ENCODE data around the gene NNT.

NNT gene

DNA sequence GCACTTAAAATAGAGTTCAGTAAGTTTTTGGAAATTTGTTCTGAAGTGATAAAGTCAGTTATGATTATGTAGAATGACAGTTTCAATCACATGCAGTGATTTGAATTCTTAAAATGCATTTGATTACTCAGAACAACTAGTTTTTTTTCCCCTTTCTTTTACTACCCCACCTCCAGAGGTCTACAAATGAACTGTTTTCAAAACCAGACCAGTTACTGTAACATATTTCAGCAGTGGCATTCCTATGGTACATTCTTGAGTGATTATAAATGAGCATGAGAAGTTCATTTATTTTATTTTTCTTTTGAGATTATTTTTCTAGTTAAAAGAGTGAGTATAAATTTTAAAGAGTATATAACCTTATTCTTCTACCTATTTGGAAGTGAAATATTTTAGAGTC lies 71.6 kb downstream of the NNT start:
- Histone ChIP-seq H3K27me3 (replicated peaks) (no peaks in the 10 kb centered on the region), H3K36me3 (replicated peaks) (no peaks in the 10 kb centered on the region), H3K4me3 (ENCODE audit: low read depth, low read length) (no peak overlapping the region), H3K27ac (no peak overlapping the region)
- in situ Hi-C loops (cut with HindIII; ENCODE audit: low pct_ligation_motif_present, low sequenced_read_pairs): no loop called here
- TF ChIP-seq, protein P1, sequence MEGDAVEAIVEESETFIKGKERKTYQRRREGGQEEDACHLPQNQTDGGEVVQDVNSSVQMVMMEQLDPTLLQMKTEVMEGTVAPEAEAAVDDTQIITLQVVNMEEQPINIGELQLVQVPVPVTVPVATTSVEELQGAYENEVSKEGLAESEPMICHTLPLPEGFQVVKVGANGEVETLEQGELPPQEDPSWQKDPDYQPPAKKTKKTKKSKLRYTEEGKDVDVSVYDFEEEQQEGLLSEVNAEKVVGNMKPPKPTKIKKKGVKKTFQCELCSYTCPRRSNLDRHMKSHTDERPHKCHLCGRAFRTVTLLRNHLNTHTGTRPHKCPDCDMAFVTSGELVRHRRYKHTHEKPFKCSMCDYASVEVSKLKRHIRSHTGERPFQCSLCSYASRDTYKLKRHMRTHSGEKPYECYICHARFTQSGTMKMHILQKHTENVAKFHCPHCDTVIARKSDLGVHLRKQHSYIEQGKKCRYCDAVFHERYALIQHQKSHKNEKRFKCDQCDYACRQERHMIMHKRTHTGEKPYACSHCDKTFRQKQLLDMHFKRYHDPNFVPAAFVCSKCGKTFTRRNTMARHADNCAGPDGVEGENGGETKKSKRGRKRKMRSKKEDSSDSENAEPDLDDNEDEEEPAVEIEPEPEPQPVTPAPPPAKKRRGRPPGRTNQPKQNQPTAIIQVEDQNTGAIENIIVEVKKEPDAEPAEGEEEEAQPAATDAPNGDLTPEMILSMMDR (IDR thresholded peaks at IDR 0.05; ENCODE audit: low read depth, low read length, missing control alignments): no peak
- DNase-seq: no peak

DNA sequence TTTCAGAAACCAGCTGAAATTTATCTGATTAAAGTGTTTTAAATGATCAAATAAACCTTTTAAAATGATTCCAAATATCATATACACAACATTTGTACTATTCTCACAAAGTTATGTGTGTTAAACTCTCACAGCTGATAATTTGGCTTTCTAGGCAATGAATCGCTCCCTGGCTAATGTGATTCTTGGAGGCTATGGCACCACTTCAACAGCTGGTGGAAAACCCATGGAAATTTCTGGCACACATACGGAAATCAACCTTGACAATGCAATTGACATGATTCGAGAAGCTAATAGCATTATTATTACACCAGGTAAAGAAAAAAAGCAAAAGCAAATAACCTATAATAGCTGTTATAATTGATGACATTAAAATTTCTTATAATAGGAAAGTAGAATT lies 72.4 kb downstream of the NNT start:
- no peak overlapping the region for H3K27ac ChIP-seq
- in situ Hi-C loops (cut with HindIII; ENCODE audit: low pct_ligation_motif_present, low sequenced_read_pairs): no loop called here
- no peak for DNase-seq
- H3K36me3 ChIP-seq (replicated peaks): no peaks in the 10 kb centered on the region
- H3K4me3 ChIP-seq (ENCODE audit: low read depth, low read length): no peak overlapping the region
- TF ChIP-seq, protein P1 (IDR thresholded peaks at IDR 0.05; ENCODE audit: low read depth, low read length, missing control alignments): no peak
- H3K27me3 ChIP-seq (replicated peaks): no peaks in the 10 kb centered on the region

DNA sequence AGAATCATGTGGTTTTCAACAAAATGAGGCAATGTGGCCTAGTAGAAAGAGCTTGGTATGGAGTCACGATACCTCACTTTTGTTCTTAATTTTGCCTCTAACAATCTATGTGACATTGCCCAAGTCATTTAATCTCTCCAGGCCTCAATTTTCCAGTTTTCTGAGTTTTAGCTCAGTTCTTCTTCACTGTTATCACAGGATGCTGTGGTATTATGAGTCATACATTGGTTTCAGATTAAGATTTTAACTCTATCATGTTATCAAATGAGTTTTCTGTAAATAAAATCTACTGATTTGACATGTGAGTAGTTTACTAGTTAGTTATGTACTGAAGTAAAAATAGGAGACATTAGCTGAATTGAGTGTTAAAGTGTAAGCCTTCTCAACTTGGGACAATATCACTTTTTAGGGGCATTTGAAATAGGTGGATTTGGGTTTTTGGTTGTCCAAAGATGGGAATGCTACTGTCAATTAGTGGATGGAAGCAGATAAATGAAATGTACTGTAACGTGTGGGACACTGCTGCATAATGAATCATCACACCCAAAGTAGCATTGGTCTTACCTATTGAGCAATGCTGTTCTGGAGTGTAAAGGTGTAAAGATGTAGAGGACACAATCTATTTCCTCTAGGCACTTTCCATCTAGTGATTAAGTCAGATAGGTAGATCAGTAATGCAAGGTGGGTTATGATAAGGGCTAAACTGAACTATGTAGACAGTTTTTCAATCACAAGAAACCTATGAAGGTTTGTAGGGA lies 73.3 kb downstream of the NNT start:
- no peaks in the 10 kb centered on the region for H3K36me3 ChIP-seq (replicated peaks)
- in situ Hi-C loops (cut with HindIII; ENCODE audit: low pct_ligation_motif_present, low sequenced_read_pairs): no loop called here
- H3K27ac ChIP-seq: no peak overlapping the region
- H3K27me3 ChIP-seq (replicated peaks): no peaks in the 10 kb centered on the region
- no peak overlapping the region for H3K4me3 ChIP-seq (ENCODE audit: low read depth, low read length)
- DNase-seq: peak; percentile 12
- TF ChIP-seq, protein P1 (IDR thresholded peaks at IDR 0.05; ENCODE audit: low read depth, low read length, missing control alignments): no peak

DNA sequence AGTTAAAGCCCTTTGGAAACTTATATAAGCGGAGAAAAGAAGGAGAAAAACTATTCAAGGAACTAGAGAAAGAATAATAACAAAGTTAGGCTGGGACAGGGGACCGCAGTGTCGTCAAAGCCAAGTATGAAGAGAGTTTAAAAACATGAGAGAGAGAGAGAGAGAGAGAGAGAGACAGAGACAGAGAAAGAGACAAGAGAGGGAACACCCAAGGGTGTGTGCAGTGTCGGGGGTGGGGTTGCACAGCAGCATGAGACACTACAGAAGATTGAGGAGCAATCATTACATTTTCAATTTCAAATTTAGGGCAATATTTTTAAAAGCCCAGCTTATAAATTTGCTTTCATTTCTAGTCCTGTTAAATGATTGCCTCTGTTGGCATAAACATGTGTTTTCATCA lies 74.3 kb downstream of the NNT start:
- Histone ChIP-seq H3K27ac (no peak overlapping the region), H3K36me3 (replicated peaks) (no peaks in the 10 kb centered on the region), H3K27me3 (replicated peaks) (no peaks in the 10 kb centered on the region), H3K4me3 (ENCODE audit: low read depth, low read length) (no peak overlapping the region)
- DNase-seq: no peak
- TF ChIP-seq, protein P1 (IDR thresholded peaks at IDR 0.05; ENCODE audit: low read depth, low read length, missing control alignments): no peak
- in situ Hi-C loops (cut with HindIII; ENCODE audit: low pct_ligation_motif_present, low sequenced_read_pairs): no loop called here

DNA sequence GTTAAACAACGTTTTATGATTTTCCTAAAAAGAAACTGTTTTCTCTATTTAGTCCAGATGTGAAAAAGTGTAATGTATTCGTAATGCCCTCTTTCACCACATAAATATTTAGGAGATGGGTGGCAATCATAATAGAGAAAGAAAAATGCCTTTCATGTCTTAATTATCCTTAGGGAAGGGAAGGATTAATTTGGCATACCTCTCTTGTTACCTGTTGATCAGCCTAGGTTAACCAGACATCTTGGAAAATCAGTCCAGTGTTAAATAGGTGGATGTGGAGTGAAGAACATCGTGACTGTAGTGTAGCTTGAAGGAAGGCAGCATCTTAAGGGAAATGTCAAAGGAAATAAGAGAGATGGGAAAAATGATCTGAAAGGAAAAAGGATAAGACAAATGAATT lies 76.2 kb downstream of the NNT start:
- TF ChIP-seq, protein P1 (IDR thresholded peaks at IDR 0.05; ENCODE audit: low read depth, low read length, missing control alignments): no peak
- no peak overlapping the region for H3K4me3 ChIP-seq (ENCODE audit: low read depth, low read length)
- in situ Hi-C loops (cut with HindIII; ENCODE audit: low pct_ligation_motif_present, low sequenced_read_pairs): no loop called here
- no peaks in the 10 kb centered on the region for H3K36me3 ChIP-seq (replicated peaks)
- no peaks in the 10 kb centered on the region for H3K27me3 ChIP-seq (replicated peaks)
- H3K27ac ChIP-seq: no peak overlapping the region
- DNase-seq: no peak

DNA sequence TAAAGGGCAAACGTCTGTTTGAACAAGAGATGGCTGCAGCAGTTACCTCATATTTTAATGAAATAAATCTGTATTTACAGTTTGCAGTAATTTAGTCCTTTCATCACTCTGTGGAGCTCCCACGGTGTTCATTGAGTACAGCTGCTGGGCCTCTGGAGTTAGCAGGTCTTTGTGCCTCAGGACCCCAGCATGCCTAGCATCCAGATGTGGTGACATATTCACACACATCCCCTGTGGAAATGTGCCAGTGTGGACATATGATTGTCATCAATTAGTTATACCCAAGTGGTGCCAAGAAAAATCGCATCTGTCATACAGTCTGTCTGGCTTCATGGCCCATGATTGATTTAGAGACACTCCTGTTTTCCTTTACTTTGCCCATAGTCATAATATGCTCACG lies 77.3 kb downstream of the NNT start:
- H3K27me3 ChIP-seq (replicated peaks): no peaks in the 10 kb centered on the region
- H3K4me3 ChIP-seq (ENCODE audit: low read depth, low read length): no peak overlapping the region
- TF ChIP-seq, protein P1 (IDR thresholded peaks at IDR 0.05; ENCODE audit: low read depth, low read length, missing control alignments): no peak
- in situ Hi-C loops (cut with HindIII; ENCODE audit: low pct_ligation_motif_present, low sequenced_read_pairs): no loop called here
- DNase-seq: no peak
- no peaks in the 10 kb centered on the region for H3K36me3 ChIP-seq (replicated peaks)
- no peak overlapping the region for H3K27ac ChIP-seq

All from brain microvascular endothelial cell (primary cell).